HepG2 (cell line): ENCODE data around the gene CCL1. TPM values are rescaled to one million over a fixed set of nuclear protein-coding genes. Genes with fewer than 3 reads are reported as not detected.

Source experiments
- CREB3 ChIP-seq: sonication (generic); formaldehyde crosslinking; IDR thresholded peaks from 2 replicates; pipeline ENCODE4 v1.5.0; 2020; ENCODE audit warnings: missing genetic modification reagents
- EZH2 ChIP-seq: conservative IDR thresholded peaks from 2 replicates; pipeline ENCODE4 v1.6.1; 2012; ENCODE audit warnings: mild to moderate bottlenecking, low read depth, low read length, moderate library complexity
- FOSL2 ChIP-seq: sonication (generic); formaldehyde crosslinking; IDR thresholded peaks from 2 replicates; pipeline ENCODE4 v1.4.0; 2020; ENCODE audit warnings: missing genetic modification reagents
- GMEB1 ChIP-seq: sonication (generic); formaldehyde crosslinking; IDR thresholded peaks from 2 replicates; pipeline ENCODE4 v1.5.1; 2020; ENCODE audit warnings: missing genetic modification reagents, mild to moderate bottlenecking, borderline replicate concordance
- NONO ChIP-seq, 2 experiments: fragments of 450-650 bp in 1 of 2; sonication (generic) in 1 of 2; formaldehyde crosslinking in 1 of 2; IDR thresholded peaks in 1 of 2; conservative IDR thresholded peaks in 1 of 2; 2 replicates each; pipeline versions ENCODE4 v1.6.1 to v1.8.0; 2017 to 2022; ENCODE audit warnings: mild to moderate bottlenecking in 1 of 2, missing genetic modification reagents in 1 of 2, moderate library complexity in 1 of 2
- NRL ChIP-seq: sonication (generic); formaldehyde crosslinking; IDR thresholded peaks from 2 replicates; pipeline ENCODE4 v1.5.0; 2020; ENCODE audit warnings: missing genetic modification reagents, mild to moderate bottlenecking, moderate library complexity, borderline replicate concordance
- PAF1 ChIP-seq: IDR thresholded peaks from 2 replicates; pipeline ENCODE4 v1.6.1; 2016; ENCODE audit warnings: missing genetic modification reagents, missing compliant biosample characterization
- POLR2G ChIP-seq: fragments of 200-400 bp; formaldehyde crosslinking; IDR thresholded peaks from 2 replicates; pipeline ENCODE4 v1.6.1; 2018; ENCODE audit warnings: mild to moderate bottlenecking, low read depth, low read length, moderate library complexity
- TERF1 ChIP-seq: sonication (generic); formaldehyde crosslinking; IDR thresholded peaks from 2 replicates; pipeline ENCODE4 v1.8.0; 2022; ENCODE audit warnings: mild to moderate bottlenecking, missing genetic modification reagents, moderate library complexity
- ZBTB7B ChIP-seq: sonication (generic); formaldehyde crosslinking; IDR thresholded peaks from 2 replicates; pipeline ENCODE4 v1.4.0; 2020; ENCODE audit warnings: missing genetic modification reagents
- ZFYVE20 ChIP-seq: sonication (generic); formaldehyde crosslinking; IDR thresholded peaks from 2 replicates; pipeline ENCODE4 v1.8.0; 2023; ENCODE audit warnings: low read depth, mild to moderate bottlenecking, moderate library complexity, missing genetic modification reagents, borderline replicate concordance
- ZNF160 ChIP-seq: sonication (generic); formaldehyde crosslinking; IDR thresholded peaks from 2 replicates; pipeline ENCODE4 v1.8.0; 2022; ENCODE audit warnings: mild to moderate bottlenecking, inconsistent platforms, missing genetic modification reagents
- ZNF281 ChIP-seq: sonication (generic); formaldehyde crosslinking; IDR thresholded peaks from 2 replicates; pipeline ENCODE4 v1.4.0; 2020; ENCODE audit warnings: missing genetic modification reagents, borderline replicate concordance
- ZNF550 ChIP-seq: sonication (generic); formaldehyde crosslinking; IDR thresholded peaks from 2 replicates; pipeline ENCODE4 v1.4.0; 2020; ENCODE audit warnings: mild to moderate bottlenecking, missing genetic modification reagents, borderline replicate concordance
- ZNF687 ChIP-seq: sonication (generic); formaldehyde crosslinking; IDR thresholded peaks from 2 replicates; pipeline ENCODE4 v1.5.1; 2020; ENCODE audit warnings: mild to moderate bottlenecking, missing genetic modification reagents, moderate library complexity
- ZSCAN5A ChIP-seq: sonication (generic); formaldehyde crosslinking; IDR thresholded peaks from 2 replicates; pipeline ENCODE4 v1.8.0; 2022; ENCODE audit warnings: mild to moderate bottlenecking, missing genetic modification reagents, borderline replicate concordance
- polyA plus RNA-seq, 8 experiments: library from polyadenylated mRNA; depleted of rRNA in 3 of 8; stranded (reverse) in 7 of 8; unstranded in 1 of 8; fragments of >200 nt; fragmentation: Illumina TruSeq in 4 of 8; extraction: Trizol in 4 of 8; gene quantifications; 2 replicates each; pipeline versions ENCODE4 v1.2.1 to v1.2.3, GENCODE V29; 2011 to 2016; ENCODE audit warnings: low read depth in 4 of 8, missing spikeins in 1 of 8, mixed read lengths in 1 of 8; ENCODE audit not compliant: insufficient read depth in 1 of 8
- total RNA-seq, 5 experiments: library from RNA; depleted of rRNA; stranded (reverse); fragments of >200 nt; fragmentation: Illumina TruSeq; extraction: Trizol; gene quantifications; 2 replicates each; pipeline ENCODE4 v1.2.3, GENCODE V29; 2016; ENCODE audit warnings: low read depth in 1 of 5

CCL1 gene
- total and polyA plus RNA-seq, 2 of the 13 experiments (the other 11 are each of a cell fraction or from before 2014, with no cell fraction given), result not detected

- no peak for TF ChIP-seq ZNF687
- no peak for TF ChIP-seq TERF1 (CRISPR knock-in tag)
- no peak for TF ChIP-seq NRL (CRISPR knock-in tag)
- no peak for TF ChIP-seq CREB3 (CRISPR knock-in tag)
- TF ChIP-seq GMEB1, result no peak
- no peak for TF ChIP-seq ZNF160 (CRISPR knock-in tag)
- no peak for TF ChIP-seq ZNF550 (CRISPR knock-in tag)
- no peak for TF ChIP-seq PAF1 (CRISPR knock-in tag)
- TF ChIP-seq FOSL2 (CRISPR knock-in tag), result no peak
- TF ChIP-seq POLR2G, result no peak
- no peak for TF ChIP-seq ZFYVE20 (CRISPR knock-in tag)
- no peak for TF ChIP-seq ZNF281 (CRISPR knock-in tag)
- no peak for TF ChIP-seq NONO (IDR thresholded peaks at IDR 0.05)
- no peak for TF ChIP-seq NONO (CRISPR knock-in tag; conservative IDR thresholded peaks at IDR 0.05)
- no peak for TF ChIP-seq ZSCAN5A (CRISPR knock-in tag)
- no peak for TF ChIP-seq EZH2
- TF ChIP-seq ZBTB7B (CRISPR knock-in tag), result no peak
Measured at GRCh38 chr17:34361478-34362061, 1.5 kb downstream of the CCL1 start (continued).
